Measurements from ENCODE around the gene ASTN1. TPM values are rescaled to one million over a fixed set of nuclear protein-coding genes. Genes with fewer than 3 reads are reported as not detected.

Gene ASTN1
- polyA plus RNA-seq, 1 donor = 6.4 TPM

DNA sequence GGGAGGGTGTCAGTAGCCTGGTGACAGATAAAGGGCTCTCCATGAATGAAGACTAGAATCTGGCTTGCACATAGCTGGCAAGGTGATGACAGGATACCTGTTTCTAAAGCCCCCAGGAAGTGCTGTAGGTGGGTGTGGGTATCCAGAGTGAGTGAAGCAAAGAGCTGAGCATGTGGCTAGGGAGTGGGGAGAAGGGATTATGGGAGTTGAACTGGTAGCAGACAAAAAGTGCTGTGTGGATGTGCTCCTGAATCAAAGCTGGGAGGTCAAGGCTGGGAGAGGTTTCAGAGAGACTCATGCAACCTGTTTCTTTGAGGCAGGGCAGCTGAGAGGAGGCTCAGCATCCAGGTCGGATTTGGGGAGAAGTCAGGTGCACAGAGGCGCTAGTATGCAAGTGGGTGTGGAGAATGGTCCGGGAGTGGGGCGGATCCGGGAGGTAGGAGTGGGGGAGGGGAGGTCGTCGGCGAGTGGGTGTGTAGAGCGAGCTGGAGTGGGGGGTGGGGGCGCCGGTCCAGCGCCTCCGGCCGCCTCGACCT lies 600 bp downstream of the ASTN1 start:
- DNase-seq = no peak

- DNase-seq = no peak
Measured at GRCh38 chr1:177162243-177162642, 2.3 kb downstream of the ASTN1 start.

GRCh38 chr1:177146499-177146898 lies 18.0 kb downstream of the ASTN1 start:
- no peak for DNase-seq

DNA sequence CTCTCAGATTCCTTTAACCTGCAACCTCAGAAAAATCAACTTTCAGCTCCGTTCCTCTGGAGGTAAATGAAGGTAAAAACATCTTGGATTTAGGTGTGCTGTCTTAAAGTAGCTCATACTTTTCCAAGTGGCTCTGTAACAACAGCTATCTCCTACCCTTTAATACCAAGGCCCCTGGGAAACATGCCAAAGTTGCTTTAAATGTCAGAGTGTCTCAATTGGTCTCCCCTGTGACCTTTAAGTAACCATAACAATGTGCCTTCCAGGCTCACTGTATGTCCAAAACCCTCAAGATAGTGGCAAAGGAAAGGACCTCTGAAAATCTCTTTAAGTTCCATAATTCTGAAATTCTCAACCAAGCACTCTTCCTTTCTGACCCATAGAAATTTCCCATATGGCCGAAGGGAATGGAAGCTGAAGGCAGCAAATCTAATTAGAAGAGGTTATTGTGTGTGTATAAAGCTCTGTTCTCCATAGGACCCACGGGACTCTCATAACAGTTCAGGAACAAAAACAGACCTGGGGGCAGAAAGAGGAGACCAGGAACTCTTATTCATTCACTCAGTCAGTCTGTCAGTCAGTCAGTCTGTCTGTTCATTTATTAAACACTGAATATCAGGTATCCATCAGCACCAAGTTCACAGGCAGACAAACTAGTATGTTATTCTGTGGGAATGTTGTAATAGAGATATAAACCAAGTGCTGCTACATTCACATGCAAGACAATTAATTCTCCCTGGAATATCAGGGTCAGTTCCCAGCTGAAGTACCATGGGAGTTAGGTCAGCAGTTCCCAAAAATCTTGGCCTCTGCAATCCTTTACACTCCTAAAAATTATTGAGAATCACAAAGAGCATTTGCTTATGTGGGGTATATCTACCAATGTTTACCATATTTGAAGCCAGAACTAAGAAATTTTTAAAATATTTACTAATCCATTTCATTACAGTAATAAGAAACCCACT lies 19.1 kb downstream of the ASTN1 start:
- DNase-seq = no peak

- no peak for DNase-seq
Measured at GRCh38 chr1:177142791-177143271, 21.7 kb downstream of the ASTN1 start.

DNA sequence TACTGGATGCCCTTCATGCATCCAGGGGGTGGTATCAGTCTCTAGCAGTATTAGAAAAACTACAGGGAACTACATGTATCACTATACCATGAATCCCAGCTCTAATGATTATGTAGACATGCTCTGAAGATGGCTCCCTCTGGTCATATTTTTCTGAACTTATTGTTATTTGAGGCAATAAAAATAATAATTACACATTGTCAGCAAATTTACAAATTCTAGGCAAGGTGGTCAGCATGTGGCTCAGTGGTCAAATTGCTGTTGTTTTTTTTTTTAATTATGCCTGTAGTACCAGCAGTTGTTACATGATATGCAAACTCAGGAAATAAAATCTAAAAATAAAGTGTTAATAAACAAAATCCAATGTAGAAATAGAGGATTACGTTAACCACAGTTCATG lies 22.5 kb downstream of the ASTN1 start:
- no peak for DNase-seq

GRCh38 chr1:177138347-177138746 lies 26.2 kb downstream of the ASTN1 start:
- DNase-seq = no peak

GRCh38 chr1:177137814-177138213 lies 26.7 kb downstream of the ASTN1 start:
- DNase-seq = no peak

DNA sequence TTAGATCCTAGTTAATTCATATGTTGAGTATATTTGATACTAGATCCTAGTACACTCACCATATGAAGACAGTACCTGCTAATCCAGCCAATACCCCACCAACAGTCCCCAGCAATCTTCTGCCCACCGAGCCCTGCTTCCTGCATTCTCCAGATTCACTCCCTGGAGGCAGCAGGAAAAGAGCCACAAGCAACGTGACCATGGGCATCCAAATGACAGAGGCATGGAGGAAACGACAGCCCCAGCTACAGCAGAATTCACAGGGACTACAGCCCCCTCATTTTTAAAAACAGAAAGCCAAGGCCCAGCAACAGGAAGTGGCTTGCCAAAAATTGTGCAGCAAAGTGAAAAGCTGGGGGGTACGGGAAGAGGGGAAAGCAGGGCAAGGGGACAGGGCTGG lies 29.3 kb downstream of the ASTN1 start:
- no peak for DNase-seq

DNA sequence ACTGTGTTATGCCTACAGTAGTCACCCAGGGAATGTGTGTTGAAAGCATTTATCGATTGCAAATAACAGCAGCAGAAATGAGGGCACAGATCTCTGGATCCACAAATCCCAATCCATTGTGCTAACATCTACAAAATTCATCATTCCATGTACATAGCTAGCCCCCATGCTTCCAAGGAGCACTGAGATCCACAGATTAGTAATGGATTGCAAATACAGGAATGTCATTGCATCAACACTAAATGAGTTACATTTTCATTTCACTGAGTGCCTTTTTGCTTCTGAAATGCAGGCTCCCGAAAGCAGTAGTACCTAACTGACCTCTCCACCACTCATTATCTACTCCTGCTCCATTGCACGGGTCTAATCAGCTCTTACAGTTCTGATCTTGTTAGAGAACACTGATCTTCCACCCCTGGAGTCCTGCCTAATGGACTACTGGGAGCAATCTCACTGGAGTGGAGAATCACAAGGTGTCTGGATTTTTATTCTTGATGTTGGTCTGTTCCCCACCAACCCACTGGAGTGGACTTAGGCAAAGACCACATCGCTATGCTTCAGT lies 30.5 kb downstream of the ASTN1 start:
- DNase-seq = no peak

GRCh38 chr1:177132141-177132540 lies 32.4 kb downstream of the ASTN1 start:
- no peak for DNase-seq

GRCh38 chr1:177131723-177132122 lies 32.8 kb downstream of the ASTN1 start:
- no peak for DNase-seq

- DNase-seq = no peak
Measured at GRCh38 chr1:177130451-177130945, 34.0 kb downstream of the ASTN1 start.

GRCh38 chr1:177128665-177129281 lies 35.7 kb downstream of the ASTN1 start:
- no peak for DNase-seq

DNA sequence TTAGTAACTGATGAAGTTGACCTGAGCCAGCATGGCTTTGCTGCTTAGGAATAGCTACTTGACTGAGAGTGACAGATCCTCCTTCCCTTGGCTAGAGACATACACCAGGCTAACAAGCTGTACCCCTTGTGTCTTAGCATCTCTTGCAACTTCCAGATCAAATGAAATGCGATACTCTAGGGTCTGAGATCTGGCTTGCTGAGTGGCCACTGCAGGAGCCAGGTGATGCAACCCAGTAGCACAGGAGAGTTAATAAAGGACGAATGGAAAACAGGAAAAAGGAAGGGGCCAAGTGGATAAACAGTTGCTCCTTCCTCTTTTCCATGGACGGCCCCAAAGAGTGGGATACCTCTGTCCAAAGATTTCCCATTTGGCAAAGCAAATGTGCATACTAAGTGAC lies 38.2 kb downstream of the ASTN1 start:
- DNase-seq = no peak

DNA sequence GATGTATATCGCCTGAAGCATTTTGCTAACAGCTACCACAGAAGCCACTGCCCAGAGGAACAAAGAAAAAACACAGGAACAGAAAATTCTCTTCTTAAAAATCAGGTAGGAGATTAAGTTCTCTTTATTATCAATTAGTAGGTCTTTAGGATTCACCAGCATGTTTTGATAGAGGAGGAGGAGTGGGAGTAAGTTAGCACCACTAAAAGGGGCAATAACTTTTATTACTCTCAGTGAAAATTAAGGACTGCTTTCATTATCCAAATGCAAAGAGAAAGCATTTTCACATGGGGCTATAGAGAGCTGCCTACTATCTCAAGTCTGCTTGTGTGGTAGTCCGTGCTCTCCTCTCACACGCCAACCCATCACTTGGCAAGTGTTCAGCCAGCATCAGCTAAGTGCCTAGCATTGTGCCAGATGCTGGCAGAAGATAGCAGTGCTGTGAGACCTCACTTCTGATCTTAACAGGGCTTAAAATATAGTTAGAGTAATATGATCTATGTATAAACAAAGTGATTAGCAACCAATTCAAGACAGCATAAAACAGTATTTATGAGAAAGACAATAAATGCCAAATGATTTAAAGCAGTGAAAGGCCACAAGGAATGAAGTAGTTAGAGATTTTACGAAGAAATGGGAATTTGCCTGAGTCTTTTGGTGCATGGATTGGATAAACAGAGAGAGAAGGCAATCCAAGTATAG lies 39.8 kb downstream of the ASTN1 start:
- no peak for DNase-seq

GRCh38 chr1:177122461-177123251 lies 41.9 kb downstream of the ASTN1 start:
- DNase-seq = no peak

DNA sequence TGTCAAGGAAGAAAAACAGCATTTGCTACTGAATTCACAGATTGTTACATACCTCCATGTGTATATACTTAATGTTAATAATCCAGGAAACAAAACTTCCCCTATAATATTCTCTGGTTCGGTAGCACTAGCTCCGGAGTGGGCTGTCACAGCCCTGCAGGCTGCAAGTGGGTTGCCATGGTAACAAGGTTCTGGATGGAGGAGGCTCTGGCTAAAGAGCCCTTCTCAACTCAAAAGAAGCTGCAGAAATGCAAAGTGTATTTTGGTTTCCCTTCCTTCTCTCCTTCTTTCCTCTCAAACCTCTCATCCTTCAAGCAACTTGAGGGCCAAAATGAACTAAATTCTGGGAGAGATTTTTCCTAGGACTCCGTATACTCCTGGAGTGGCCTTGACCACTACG lies 45.2 kb downstream of the ASTN1 start:
- no peak for DNase-seq

GRCh38 chr1:177118901-177119300 lies 45.6 kb downstream of the ASTN1 start:
- DNase-seq = no peak

GRCh38 chr1:177116941-177117340 lies 47.6 kb downstream of the ASTN1 start:
- DNase-seq = no peak

- DNase-seq = no peak
Measured at GRCh38 chr1:177106614-177107365, 57.7 kb downstream of the ASTN1 start.
